HG03432 (cell line): ENCODE data around the gene TUBB4A.

Source experiments
- ATAC-seq: cut with Tn5 transposase; IDR thresholded peaks from one replicate; pipeline ENCODE4 v1.9.1; 2021; ENCODE audit warnings: mild to moderate bottlenecking, moderate library complexity; ENCODE audit not compliant: unreplicated experiment

The TUBB4A gene

GRCh38 chr19:6448045-6448444 lies 54.1 kb downstream of the TUBB4A start:
- ATAC-seq: no peak

GRCh38 chr19:6446452-6446851 lies 55.7 kb downstream of the TUBB4A start:
- no peak for ATAC-seq
